ENCODE data around the gene PSD4. TPM values are rescaled to one million over a fixed set of nuclear protein-coding genes. Genes with fewer than 3 reads are reported as not detected.

The PSD4 gene
- total and polyA plus RNA-seq, 2 of the 4 experiments (the other 2 are of a cell fraction): 0.36 to 0.70 TPM

DNA sequence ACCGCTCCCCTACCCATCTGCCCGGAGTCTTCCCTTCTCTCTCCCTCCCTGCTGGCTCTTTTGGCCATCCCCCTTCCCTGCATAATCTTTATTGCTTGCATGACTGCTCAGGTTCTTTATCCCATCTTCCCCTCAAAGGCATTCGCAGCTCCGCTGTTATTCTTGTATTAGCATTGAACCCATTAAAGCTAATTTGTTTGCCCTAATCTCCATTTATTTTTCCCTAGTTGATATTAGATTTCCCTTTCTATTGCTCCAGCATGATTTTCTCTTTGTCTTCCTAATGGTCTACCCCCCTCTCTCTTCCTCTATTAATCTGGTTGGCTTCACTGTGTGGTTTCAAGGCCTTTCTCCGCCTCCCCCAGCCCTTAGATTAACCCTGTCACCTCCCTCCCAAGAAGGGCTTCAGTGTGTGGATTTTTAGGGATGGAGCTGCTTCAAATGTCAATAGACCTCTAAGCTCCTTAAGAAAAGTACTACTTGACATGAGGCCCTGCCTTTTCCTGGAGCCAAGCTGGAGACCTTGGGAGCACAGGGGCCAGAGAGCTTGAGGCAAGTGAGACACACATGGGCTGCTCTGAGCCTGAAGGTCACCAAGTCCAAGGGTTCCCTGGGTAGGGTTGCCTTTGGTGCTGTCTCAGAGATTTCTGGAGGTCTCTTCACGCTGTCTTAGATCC is 84.8 kb downstream of the PSD4 start:
- Histone ChIP-seq H2BK20ac (ENCODE audit: low read depth, low read length) (no peak overlapping the region), H2BK120ac (ENCODE audit: low read depth, low read length) (no peak overlapping the region), H3K14ac (replicated peaks; ENCODE audit: low read depth, low read length) (no peak overlapping the region), H3K9me3 (ENCODE audit: control insufficient read depth, insufficient read depth, low read length) (no peaks in the 10 kb centered on the region), H2AFZ (replicated peaks; ENCODE audit: low read length, poor library complexity) (no peak overlapping the region), H3K18ac (ENCODE audit: low read depth, low read length) (no peak overlapping the region), H3K27ac (ENCODE audit: insufficient read depth, low read length) (no peak overlapping the region), H4K91ac (ENCODE audit: insufficient read depth, low read depth, low read length) (no peak overlapping the region), H4K5ac (ENCODE audit: low read depth, low read length) (no peak overlapping the region), H2AK5ac (ENCODE audit: low read depth, low read length) (no peak overlapping the region), H2BK15ac (ENCODE audit: low read depth, low read length) (no peak overlapping the region), H4K8ac (ENCODE audit: low read depth in 2 of 2, low read length in 2 of 2) (no peak overlapping the region), H3K23ac (ENCODE audit: low read depth, low read length) (no peak overlapping the region), H3K56ac (ENCODE audit: extremely low read depth, insufficient read depth, low read length) (no peak overlapping the region), H3K4me2 (ENCODE audit: low read depth, low read length) (no peak overlapping the region), H3K4me3 (ENCODE audit: insufficient read depth, low read depth, low read length) (no peak overlapping the region), H3K36me3 (ENCODE audit: control insufficient read depth, insufficient read depth, low read length) (no peaks in the 10 kb centered on the region; the same call in 1 of the 2 replicates), H3K4ac (ENCODE audit: low read depth, low read length) (no peak overlapping the region), H3K79me1 (ENCODE audit: low read depth in 1 of 2, low read length in 2 of 2) (no peaks in the 10 kb centered on the region), H3K4me1 (ENCODE audit: control insufficient read depth, insufficient read depth, low read length) (peaks cover 5% of the 10 kb centered on the region; the same call in 1 of the 2 replicates), H3K9me1 (ENCODE audit: insufficient read depth, low read length) (no peaks in the 10 kb centered on the region), H3K9ac (ENCODE audit: low read depth, low read length) (no peak overlapping the region), H2BK5ac (ENCODE audit: low read depth, low read length, poor library complexity, severe bottlenecking) (no peak overlapping the region), H4K20me1 (ENCODE audit: insufficient read depth, low read length) (no peaks in the 10 kb centered on the region), H2AK9ac (replicated peaks; ENCODE audit: low read depth, low read length, poor library complexity) (no peak overlapping the region), H3K27me3 (ENCODE audit: control insufficient read depth, insufficient read depth, low read length) (peaks cover 26% of the 10 kb centered on the region)
- BruUV-seq (replicated peaks): no TSS peak
- in situ Hi-C loops (cut with MboI; ENCODE audit: low sequenced_read_pairs): no loop called here
- dilution Hi-C loops (cut with HindIII; ENCODE audit: low sequenced_read_pairs, unreplicated experiment): no loop called here
- ChIA-PET POLR2A (ENCODE audit: unreplicated experiment) (no interaction called here), CTCF (no interaction called here)
- intact Hi-C loops (cut with micrococcal nuclease): no loop called here
- TF ChIP-seq RAD21 (IDR thresholded peaks at IDR 0.05; ENCODE audit: low read length) (no peak), SMC3 (IDR thresholded peaks at IDR 0.05; ENCODE audit: low read depth, low read length) (no peak), BHLHE40 (IDR thresholded peaks at IDR 0.05; ENCODE audit: low read depth, low read length) (no peak), CHD1 (IDR thresholded peaks at IDR 0.05; ENCODE audit: low read depth, low read length) (no peak), RCOR1 (IDR thresholded peaks at IDR 0.05; ENCODE audit: insufficient replicate concordance, low read length) (no peak), MAZ (IDR thresholded peaks at IDR 0.05; ENCODE audit: borderline replicate concordance, low read depth, low read length) (no peak), USF2 (IDR thresholded peaks at IDR 0.05; ENCODE audit: low read depth, low read length) (no peak), NFE2L2 (IDR thresholded peaks at IDR 0.05; ENCODE audit: low read depth, low read length) (no peak), FOS (IDR thresholded peaks at IDR 0.05; ENCODE audit: low read depth, low read length) (no peak), RFX5 (IDR thresholded peaks at IDR 0.05; ENCODE audit: low read depth, low read length) (no peak), MAFK (IDR thresholded peaks at IDR 0.05; ENCODE audit: low read depth, low read length) (no peak), CTCF (conservative IDR thresholded peaks at IDR 0.05; ENCODE audit: low read depth, low read length) (no peak)
- TF ChIP-seq, protein P1, sequence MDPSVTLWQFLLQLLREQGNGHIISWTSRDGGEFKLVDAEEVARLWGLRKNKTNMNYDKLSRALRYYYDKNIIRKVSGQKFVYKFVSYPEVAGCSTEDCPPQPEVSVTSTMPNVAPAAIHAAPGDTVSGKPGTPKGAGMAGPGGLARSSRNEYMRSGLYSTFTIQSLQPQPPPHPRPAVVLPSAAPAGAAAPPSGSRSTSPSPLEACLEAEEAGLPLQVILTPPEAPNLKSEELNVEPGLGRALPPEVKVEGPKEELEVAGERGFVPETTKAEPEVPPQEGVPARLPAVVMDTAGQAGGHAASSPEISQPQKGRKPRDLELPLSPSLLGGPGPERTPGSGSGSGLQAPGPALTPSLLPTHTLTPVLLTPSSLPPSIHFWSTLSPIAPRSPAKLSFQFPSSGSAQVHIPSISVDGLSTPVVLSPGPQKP (IDR thresholded peaks at IDR 0.05; ENCODE audit: borderline replicate concordance, low read depth, low read length): no peak
- WGBS, 2 experiments (ENCODE audit: extremely low coverage in 2 of 2, insufficient read length in 1 of 2): 82% methylated on average over 2 of the region's 6 CpGs; no CpG with 5 or more reads in 1 of the 2 experiments
- ATAC-seq (ENCODE audit: low read depth) (no peak), DNase-seq (no peak)
